Measurements from ENCODE around the gene FOXR1.
A peak's percentile ranks its signal among the peaks of the same experiment; 100 is the strongest.
"Not testable (repeated sequence)": the region's sequence is repeated elsewhere in the genome, so short reads cannot be mapped to it uniquely, and the experiment has no call there.

FOXR1 gene

GRCh38 chr11:118984825-118985224 is 13.3 kb downstream of the FOXR1 start:
- DNase-seq (ENCODE audit: low read depth): no peak
- H3K4me3 ChIP-seq (ENCODE audit: low read depth, low read length): no peak overlapping the region
- no peak for TF ChIP-seq MYC (IDR thresholded peaks at IDR 0.05; ENCODE audit: low read depth, low read length)
- no peak for TF ChIP-seq POLR2A (IDR thresholded peaks at IDR 0.05; ENCODE audit: extremely low read depth, insufficient read length)
- no peak for TF ChIP-seq CTCF (IDR thresholded peaks at IDR 0.05; ENCODE audit: low read depth, low read length)
- TF ChIP-seq MAX (IDR thresholded peaks at IDR 0.05; ENCODE audit: low read depth, low read length): no peak

GRCh38 chr11:118988280-118988679 is 16.7 kb downstream of the FOXR1 start:
- TF ChIP-seq CTCF (IDR thresholded peaks at IDR 0.05; ENCODE audit: low read depth, low read length) (no peak), POLR2A (IDR thresholded peaks at IDR 0.05; ENCODE audit: extremely low read depth, insufficient read length) (no peak), MYC (IDR thresholded peaks at IDR 0.05; ENCODE audit: low read depth, low read length) (no peak), MAX (IDR thresholded peaks at IDR 0.05; ENCODE audit: low read depth, low read length) (no peak)
- peak; percentile 33 for DNase-seq (ENCODE audit: low read depth)
- no peak overlapping the region for H3K4me3 ChIP-seq (ENCODE audit: low read depth, low read length)

GRCh38 chr11:118991486-118992038 is 20.0 kb downstream of the FOXR1 start:
- not testable (repeated sequence) for H3K4me3 ChIP-seq (ENCODE audit: low read depth, low read length); DNase-seq (ENCODE audit: low read depth)

GRCh38 chr11:118996926-118997626 is 25.5 kb downstream of the FOXR1 start:
- H3K4me3 ChIP-seq (ENCODE audit: low read depth, low read length): peak overlapping the region; percentile 100
- DNase-seq (ENCODE audit: low read depth): peak; percentile 76
- TF ChIP-seq MAX (IDR thresholded peaks at IDR 0.05; ENCODE audit: low read depth, low read length): no peak
- TF ChIP-seq MYC (IDR thresholded peaks at IDR 0.05; ENCODE audit: low read depth, low read length): peak; percentile 40; the same call in 1 of the 2 replicates
- no peak for TF ChIP-seq POLR2A (IDR thresholded peaks at IDR 0.05; ENCODE audit: extremely low read depth, insufficient read length)
- TF ChIP-seq CTCF (IDR thresholded peaks at IDR 0.05; ENCODE audit: low read depth, low read length): peak; percentile 43

- H3K4me3 ChIP-seq (ENCODE audit: low read depth, low read length): peak within 1 kb of the TSS; percentile 100
- TF ChIP-seq CTCF (IDR thresholded peaks at IDR 0.05; ENCODE audit: low read depth, low read length) (peak; percentile 3), POLR2A (IDR thresholded peaks at IDR 0.05; ENCODE audit: extremely low read depth, insufficient read length) (peak; percentile 99), MAX (IDR thresholded peaks at IDR 0.05; ENCODE audit: low read depth, low read length) (peak; percentile 68), MYC (IDR thresholded peaks at IDR 0.05; ENCODE audit: low read depth, low read length) (peak; percentile 88)
- peak; percentile 95 for DNase-seq (ENCODE audit: low read depth)
These were observed 26.2 kb downstream of the FOXR1 start, which contains the start of gene CENATAC for GRCh38 chr11:118997627-118998387. Gene CENATAC, plus strand, starts transcription at chr11:118998138. Its CDS starts 60 bp downstream, at chr11:118998198.

GRCh38 chr11:118998388-118998717 is 26.8 kb downstream of the FOXR1 start:
- no peak for TF ChIP-seq CTCF (IDR thresholded peaks at IDR 0.05; ENCODE audit: low read depth, low read length)
- TF ChIP-seq POLR2A (IDR thresholded peaks at IDR 0.05; ENCODE audit: extremely low read depth, insufficient read length): no peak
- no peak for TF ChIP-seq MYC (IDR thresholded peaks at IDR 0.05; ENCODE audit: low read depth, low read length)
- TF ChIP-seq MAX (IDR thresholded peaks at IDR 0.05; ENCODE audit: low read depth, low read length): no peak
- peak; percentile 22 for DNase-seq (ENCODE audit: low read depth)
- peak overlapping the region; percentile 100 for H3K4me3 ChIP-seq (ENCODE audit: low read depth, low read length)
